Measurements from ENCODE around the gene JADE1.

DNA sequence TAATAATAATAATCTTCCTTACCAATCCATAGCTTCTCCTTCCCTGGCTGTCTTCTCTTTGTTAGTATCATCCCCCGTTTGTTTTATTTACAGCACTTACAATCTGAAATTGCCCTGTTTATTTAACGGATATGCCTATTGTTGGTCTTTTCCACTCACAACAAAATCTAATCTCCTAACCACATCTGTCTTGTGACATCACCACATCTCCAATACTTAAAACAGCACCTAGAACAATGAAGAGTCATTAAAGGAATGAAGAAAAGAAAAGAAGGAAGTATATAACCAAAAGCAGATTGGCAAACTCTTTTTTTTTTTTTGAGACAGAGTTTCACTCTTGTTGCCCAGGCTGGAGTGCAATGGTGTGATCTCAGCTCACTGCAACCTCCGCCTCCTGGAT, 38.7 kb upstream of the JADE1 start:
- TF ChIP-seq CTCF (conservative IDR thresholded peaks at IDR 0.05; ENCODE audit: low read depth, low read length) (no peak), EZH2 (IDR thresholded peaks at IDR 0.05; ENCODE audit: borderline replicate concordance, low read depth, low read length, poor library complexity, severe bottlenecking) (no peak)

Measured in A673 (cell line).